ENCODE data around the gene ARHGAP27.

The ARHGAP27 gene

GRCh38 chr17:45366049-45366448 is 66.6 kb downstream of the ARHGAP27 start:
- Histone ChIP-seq H3K27ac (ENCODE audit: low read depth, low read length) (no peak overlapping the region), H3K36me3 (ENCODE audit: control insufficient read depth, insufficient read depth, low read length) (no peaks in the 10 kb centered on the region), H3K4me3 (ENCODE audit: low read length) (no peak overlapping the region), H3K9ac (ENCODE audit: low read length) (no peak overlapping the region), H3K4me1 (ENCODE audit: control insufficient read depth, insufficient read depth, low read length) (peaks cover 3% of the 10 kb centered on the region), H3K27me3 (ENCODE audit: control insufficient read depth, insufficient read depth, low read length) (no peaks in the 10 kb centered on the region)

- H3K4me3 ChIP-seq (ENCODE audit: low read length): no peak overlapping the region
- H3K4me1 ChIP-seq (ENCODE audit: control insufficient read depth, insufficient read depth, low read length): no peaks in the 10 kb centered on the region
- H3K9ac ChIP-seq (ENCODE audit: low read length): no peak overlapping the region
- H3K36me3 ChIP-seq (ENCODE audit: control insufficient read depth, insufficient read depth, low read length): no peaks in the 10 kb centered on the region
- no peaks in the 10 kb centered on the region for H3K27me3 ChIP-seq (ENCODE audit: control insufficient read depth, insufficient read depth, low read length)
- no peak overlapping the region for H3K27ac ChIP-seq (ENCODE audit: low read depth, low read length)
Measured at GRCh38 chr17:45364531-45365390, 67.9 kb downstream of the ARHGAP27 start.

DNA sequence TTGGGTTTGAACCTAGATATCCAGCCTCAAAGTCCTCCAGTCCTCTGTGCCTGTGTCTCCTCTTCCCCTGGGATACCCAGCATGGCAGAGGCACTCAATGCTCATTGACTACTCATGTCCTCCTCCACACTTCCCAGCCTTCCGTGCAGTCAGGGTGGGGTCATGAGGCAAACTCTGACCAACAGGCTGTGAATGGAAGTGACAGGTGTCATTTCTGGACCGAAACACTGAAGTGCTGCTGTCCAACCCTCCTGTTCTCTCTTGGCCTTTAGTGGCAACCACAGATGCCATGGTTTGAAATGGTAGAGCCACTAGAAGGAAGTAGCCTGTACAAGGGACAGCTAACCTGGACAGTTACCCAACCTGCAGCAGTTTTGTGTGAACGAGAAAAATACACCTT is 69.2 kb downstream of the ARHGAP27 start:
- Histone ChIP-seq H3K27ac (ENCODE audit: low read depth, low read length) (no peak overlapping the region), H3K36me3 (ENCODE audit: control insufficient read depth, insufficient read depth, low read length) (no peaks in the 10 kb centered on the region), H3K4me1 (ENCODE audit: control insufficient read depth, insufficient read depth, low read length) (no peaks in the 10 kb centered on the region), H3K4me3 (ENCODE audit: low read length) (no peak overlapping the region), H3K9ac (ENCODE audit: low read length) (no peak overlapping the region), H3K27me3 (ENCODE audit: control insufficient read depth, insufficient read depth, low read length) (no peaks in the 10 kb centered on the region)

DNA sequence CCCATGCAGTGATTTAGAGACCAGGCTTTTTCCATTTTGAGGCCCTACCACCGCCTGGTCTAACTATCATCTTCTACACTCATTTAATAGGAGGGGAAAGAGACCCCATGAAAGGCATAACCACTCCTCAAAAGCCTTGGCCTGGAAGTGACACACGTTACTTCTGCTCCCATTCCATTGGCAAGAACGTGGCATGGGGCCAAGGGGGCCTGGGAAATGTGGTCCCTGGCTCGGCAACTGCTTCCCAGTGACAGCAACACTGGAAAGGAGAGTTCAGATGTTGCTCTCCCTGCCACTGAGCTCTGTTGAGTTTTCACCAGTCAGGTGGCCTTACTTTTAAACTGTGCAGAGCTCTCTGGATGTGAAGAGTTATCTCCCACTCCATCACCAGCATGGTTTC is 70.7 kb downstream of the ARHGAP27 start:
- Histone ChIP-seq H3K4me1 (ENCODE audit: control insufficient read depth, insufficient read depth, low read length) (no peaks in the 10 kb centered on the region), H3K36me3 (ENCODE audit: control insufficient read depth, insufficient read depth, low read length) (no peaks in the 10 kb centered on the region), H3K4me3 (ENCODE audit: low read length) (no peak overlapping the region), H3K27ac (ENCODE audit: low read depth, low read length) (no peak overlapping the region), H3K9ac (ENCODE audit: low read length) (no peak overlapping the region), H3K27me3 (ENCODE audit: control insufficient read depth, insufficient read depth, low read length) (no peaks in the 10 kb centered on the region)

DNA sequence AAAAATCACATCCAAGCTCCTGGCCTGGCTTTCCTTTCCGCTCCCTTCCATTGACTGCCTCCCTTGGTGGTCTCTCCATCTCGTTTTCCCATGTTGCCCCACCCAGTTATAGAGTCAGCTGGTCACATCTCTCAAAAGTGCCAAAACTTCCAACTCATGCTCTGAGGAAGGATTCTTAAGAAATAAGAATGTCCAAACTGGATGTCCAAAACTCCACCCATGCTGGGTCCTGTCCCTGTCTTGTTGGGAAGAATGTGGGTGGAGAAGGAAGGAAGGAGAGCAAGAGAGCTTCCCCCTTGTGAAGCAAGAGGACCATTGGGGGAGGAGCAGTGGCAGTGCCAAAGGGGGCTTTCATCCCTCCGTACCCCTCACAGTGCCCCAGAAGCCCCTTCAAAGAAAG is 71.2 kb downstream of the ARHGAP27 start:
- H3K36me3 ChIP-seq (ENCODE audit: control insufficient read depth, insufficient read depth, low read length): no peaks in the 10 kb centered on the region
- H3K27ac ChIP-seq (ENCODE audit: low read depth, low read length): no peak overlapping the region
- no peak overlapping the region for H3K4me3 ChIP-seq (ENCODE audit: low read length)
- no peaks in the 10 kb centered on the region for H3K4me1 ChIP-seq (ENCODE audit: control insufficient read depth, insufficient read depth, low read length)
- H3K9ac ChIP-seq (ENCODE audit: low read length): no peak overlapping the region
- no peaks in the 10 kb centered on the region for H3K27me3 ChIP-seq (ENCODE audit: control insufficient read depth, insufficient read depth, low read length)

DNA sequence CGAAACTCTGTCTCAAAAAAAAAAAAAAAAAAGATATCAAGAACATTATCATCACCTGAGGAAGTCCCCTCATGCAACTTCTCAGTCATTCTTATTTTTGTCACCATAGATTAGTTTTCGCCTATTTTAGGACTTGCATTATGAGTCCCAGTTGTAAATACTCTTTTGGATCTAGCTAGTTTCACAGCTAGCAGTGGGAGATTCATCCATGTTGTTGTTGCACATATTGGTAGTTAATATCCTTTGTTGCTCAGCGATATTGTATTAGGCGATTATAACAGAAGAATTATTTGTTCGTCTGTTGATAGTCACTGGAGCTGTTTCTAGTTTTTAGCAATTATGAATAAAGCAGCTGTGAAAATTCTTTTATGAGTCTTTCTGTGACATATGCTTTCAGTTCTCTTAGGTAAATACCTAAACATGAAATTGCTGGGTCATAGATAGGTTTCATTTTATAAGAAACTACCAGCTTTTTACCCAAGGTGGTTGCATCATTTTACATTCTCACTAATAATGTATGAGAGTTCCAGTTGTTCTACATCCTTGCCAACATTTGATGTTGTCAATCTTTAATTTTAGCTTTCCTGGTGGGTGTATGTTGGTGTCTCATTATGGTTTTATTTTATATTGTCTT is 75.2 kb downstream of the ARHGAP27 start:
- Histone ChIP-seq H3K4me1 (ENCODE audit: control insufficient read depth, insufficient read depth, low read length) (no peaks in the 10 kb centered on the region), H3K27me3 (ENCODE audit: control insufficient read depth, insufficient read depth, low read length) (no peaks in the 10 kb centered on the region), H3K4me3 (ENCODE audit: low read length) (no peak overlapping the region), H3K36me3 (ENCODE audit: control insufficient read depth, insufficient read depth, low read length) (no peaks in the 10 kb centered on the region), H3K27ac (ENCODE audit: low read depth, low read length) (no peak overlapping the region), H3K9ac (ENCODE audit: low read length) (no peak overlapping the region)

DNA sequence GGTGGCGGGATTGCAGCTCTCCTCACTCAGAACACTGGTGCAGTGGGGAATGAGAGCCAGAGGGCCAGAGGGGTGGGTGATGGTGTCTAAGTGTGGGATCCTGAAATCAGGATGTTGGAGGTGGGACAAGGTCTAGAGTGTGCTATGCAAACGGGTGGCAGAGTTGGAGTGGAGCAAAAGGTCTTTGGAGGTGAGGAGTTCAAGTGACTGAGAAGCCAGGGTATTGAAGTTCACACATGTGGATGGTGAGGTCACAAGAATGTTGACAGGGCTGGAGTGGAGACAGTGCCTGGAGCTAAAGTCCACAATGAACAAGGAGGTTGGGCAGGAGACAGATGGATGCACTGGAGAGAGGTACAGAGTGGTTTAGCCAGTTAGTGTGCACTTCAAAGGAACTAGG is 77.6 kb downstream of the ARHGAP27 start:
- H3K4me1 ChIP-seq (ENCODE audit: control insufficient read depth, insufficient read depth, low read length): no peaks in the 10 kb centered on the region
- no peak overlapping the region for H3K4me3 ChIP-seq (ENCODE audit: low read length)
- H3K36me3 ChIP-seq (ENCODE audit: control insufficient read depth, insufficient read depth, low read length): no peaks in the 10 kb centered on the region
- H3K27me3 ChIP-seq (ENCODE audit: control insufficient read depth, insufficient read depth, low read length): no peaks in the 10 kb centered on the region
- no peak overlapping the region for H3K9ac ChIP-seq (ENCODE audit: low read length)
- no peak overlapping the region for H3K27ac ChIP-seq (ENCODE audit: low read depth, low read length)

- no peaks in the 10 kb centered on the region for H3K4me1 ChIP-seq (ENCODE audit: control insufficient read depth, insufficient read depth, low read length)
- no peak overlapping the region for H3K27ac ChIP-seq (ENCODE audit: low read depth, low read length)
- no peaks in the 10 kb centered on the region for H3K27me3 ChIP-seq (ENCODE audit: control insufficient read depth, insufficient read depth, low read length)
- H3K4me3 ChIP-seq (ENCODE audit: low read length): no peak overlapping the region
- no peaks in the 10 kb centered on the region for H3K36me3 ChIP-seq (ENCODE audit: control insufficient read depth, insufficient read depth, low read length)
- H3K9ac ChIP-seq (ENCODE audit: low read length): no peak overlapping the region
Measured at GRCh38 chr17:45353043-45353442, 79.6 kb downstream of the ARHGAP27 start.

DNA sequence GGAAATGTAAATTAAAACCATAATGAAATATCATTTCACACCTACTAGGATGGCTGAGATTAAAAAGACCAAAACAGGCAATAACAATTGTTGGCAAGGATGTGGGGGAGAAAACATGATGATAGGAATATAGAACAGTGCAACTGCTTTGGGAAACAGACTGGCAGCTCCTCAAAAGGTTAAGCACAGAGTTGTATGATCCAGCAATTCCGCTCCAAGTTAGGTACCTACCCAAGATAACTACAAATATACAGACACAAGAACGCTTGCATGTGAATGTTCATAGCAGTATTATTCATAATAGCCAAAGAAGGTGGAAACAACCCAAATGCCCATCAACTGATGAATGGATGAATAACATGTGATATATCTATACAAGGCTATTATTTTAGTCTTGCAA is 80.8 kb downstream of the ARHGAP27 start:
- no peak overlapping the region for H3K4me3 ChIP-seq (ENCODE audit: low read length)
- no peaks in the 10 kb centered on the region for H3K27me3 ChIP-seq (ENCODE audit: control insufficient read depth, insufficient read depth, low read length)
- no peak overlapping the region for H3K27ac ChIP-seq (ENCODE audit: low read depth, low read length)
- H3K4me1 ChIP-seq (ENCODE audit: control insufficient read depth, insufficient read depth, low read length): no peaks in the 10 kb centered on the region
- no peaks in the 10 kb centered on the region for H3K36me3 ChIP-seq (ENCODE audit: control insufficient read depth, insufficient read depth, low read length)
- H3K9ac ChIP-seq (ENCODE audit: low read length): no peak overlapping the region

- H3K27ac ChIP-seq (ENCODE audit: low read depth, low read length): no peak overlapping the region
- peaks cover 3% of the 10 kb centered on the region for H3K4me1 ChIP-seq (ENCODE audit: control insufficient read depth, insufficient read depth, low read length)
- H3K36me3 ChIP-seq (ENCODE audit: control insufficient read depth, insufficient read depth, low read length): no peaks in the 10 kb centered on the region
- H3K4me3 ChIP-seq (ENCODE audit: low read length): no peak overlapping the region
- H3K9ac ChIP-seq (ENCODE audit: low read length): no peak overlapping the region
- no peaks in the 10 kb centered on the region for H3K27me3 ChIP-seq (ENCODE audit: control insufficient read depth, insufficient read depth, low read length)
Measured at GRCh38 chr17:45347444-45347843, 85.2 kb downstream of the ARHGAP27 start.

DNA sequence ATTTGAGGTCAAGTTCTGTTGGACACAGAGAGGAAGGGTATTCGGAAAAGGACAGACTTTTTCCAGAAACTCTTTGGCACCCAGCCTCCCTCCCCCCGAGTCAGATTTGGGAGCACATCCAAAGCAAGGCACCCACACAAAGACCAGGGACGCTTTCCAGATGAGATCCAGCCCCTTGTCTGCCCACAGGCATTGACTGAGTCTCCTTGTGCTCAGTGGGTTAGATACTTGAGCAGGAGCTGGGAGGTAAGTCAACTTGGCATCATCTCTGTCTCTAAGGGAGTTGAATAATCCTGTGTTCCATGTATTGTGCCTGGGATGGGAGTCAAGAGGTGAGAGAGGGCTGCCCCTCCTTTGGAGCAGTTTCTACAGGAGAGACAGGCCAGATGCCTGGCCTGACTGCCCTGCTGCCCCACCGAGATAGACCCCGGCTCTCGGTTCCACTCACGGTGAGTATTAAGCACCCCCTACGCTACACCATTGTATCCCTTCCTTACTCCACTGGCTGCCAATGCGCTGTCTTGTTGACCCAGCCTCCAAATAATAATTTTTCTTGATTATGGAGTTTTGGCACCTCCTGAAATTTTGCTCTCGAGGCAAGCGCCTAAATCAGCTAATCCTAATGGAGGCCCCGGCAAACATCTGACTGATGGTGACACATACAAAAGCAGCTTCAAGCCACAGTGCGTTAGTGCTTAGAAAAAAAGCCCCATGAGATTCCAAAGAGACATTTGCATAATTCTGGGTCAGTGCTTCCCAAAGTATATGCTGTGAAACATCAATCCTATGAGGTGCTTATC is 86.3 kb downstream of the ARHGAP27 start:
- Histone ChIP-seq H3K27me3 (ENCODE audit: control insufficient read depth, insufficient read depth, low read length) (no peaks in the 10 kb centered on the region), H3K4me3 (ENCODE audit: low read length) (no peak overlapping the region), H3K4me1 (ENCODE audit: control insufficient read depth, insufficient read depth, low read length) (peaks cover 3% of the 10 kb centered on the region), H3K27ac (ENCODE audit: low read depth, low read length) (no peak overlapping the region), H3K36me3 (ENCODE audit: control insufficient read depth, insufficient read depth, low read length) (no peaks in the 10 kb centered on the region), H3K9ac (ENCODE audit: low read length) (no peak overlapping the region)

- no peak overlapping the region for H3K4me3 ChIP-seq (ENCODE audit: low read length)
- no peaks in the 10 kb centered on the region for H3K36me3 ChIP-seq (ENCODE audit: control insufficient read depth, insufficient read depth, low read length)
- no peak overlapping the region for H3K9ac ChIP-seq (ENCODE audit: low read length)
- peak overlapping the region; percentile 0 for H3K27ac ChIP-seq (ENCODE audit: low read depth, low read length)
- peaks cover 3% of the 10 kb centered on the region for H3K4me1 ChIP-seq (ENCODE audit: control insufficient read depth, insufficient read depth, low read length)
- no peaks in the 10 kb centered on the region for H3K27me3 ChIP-seq (ENCODE audit: control insufficient read depth, insufficient read depth, low read length)
Measured at GRCh38 chr17:45345554-45346215, 87.0 kb downstream of the ARHGAP27 start.
